Mesendoderm (in vitro differentiated cells): ENCODE measurements around the gene SPATA45. TPM values are rescaled to one million over a fixed set of nuclear protein-coding genes. Genes with fewer than 3 reads are reported as not detected.

Experiments used
- DNase-seq: peaks from one replicate; pipeline ENCODE4 v3.0.0; 2013
- H2AK5ac ChIP-seq: 2 replicates; pipeline ENCODE4 v1.6.1; 2013; ENCODE audit warnings: low read length, inconsistent platforms
- H2BK120ac ChIP-seq: 2 replicates; pipeline ENCODE4 v1.6.1; 2013; ENCODE audit warnings: low read depth, mild to moderate bottlenecking, low read length, moderate library complexity, mixed read lengths
- H2BK15ac ChIP-seq: replicated peaks from 2 replicates; pipeline ENCODE4 v1.6.1; 2013; ENCODE audit warnings: low read depth, mild to moderate bottlenecking, moderate library complexity
- H2BK5ac ChIP-seq: 2 replicates; pipeline ENCODE4 v1.6.1; 2013; ENCODE audit warnings: low read length, inconsistent platforms
- H3K18ac ChIP-seq: 2 replicates; pipeline ENCODE4 v1.6.1; 2013; ENCODE audit warnings: mild to moderate bottlenecking, low read length, mixed read lengths
- H3K23ac ChIP-seq: one replicate; pipeline ENCODE4 v1.6.1; 2013; ENCODE audit warnings: low read length
- H3K27ac ChIP-seq: 2 replicates; pipeline ENCODE4 v1.5.1; 2013; ENCODE audit warnings: low read depth, mild to moderate bottlenecking, inconsistent platforms, low read length, moderate library complexity
- H3K27me3 ChIP-seq: 2 replicates; pipeline ENCODE4 v1.6.1; 2013; ENCODE audit warnings: low read length, control low read depth, mild to moderate bottlenecking, inconsistent platforms; ENCODE audit not compliant: insufficient read depth, poor library complexity
- H3K36me3 ChIP-seq: 2 replicates; pipeline ENCODE4 v1.6.1; 2013; ENCODE audit warnings: low read length, inconsistent platforms; ENCODE audit not compliant: control insufficient read depth, insufficient read depth
- H3K4ac ChIP-seq: one replicate; pipeline ENCODE4 v1.6.1; 2013; ENCODE audit warnings: low read depth, mild to moderate bottlenecking, low read length, moderate library complexity
- H3K4me1 ChIP-seq: 2 replicates; pipeline ENCODE4 v1.6.1; 2013; ENCODE audit warnings: low read depth, low read length, inconsistent platforms; ENCODE audit not compliant: control insufficient read depth
- H3K4me2 ChIP-seq: 2 replicates; pipeline ENCODE4 v1.6.1; 2013; ENCODE audit warnings: low read length
- H3K4me3 ChIP-seq: 2 replicates; pipeline ENCODE4 v1.5.1; 2013; ENCODE audit warnings: mild to moderate bottlenecking, low read length
- H3K56ac ChIP-seq: one replicate; pipeline ENCODE4 v1.6.1; 2013; ENCODE audit warnings: low read length
- H3K79me1 ChIP-seq: 2 replicates; pipeline ENCODE4 v1.6.1; 2013; ENCODE audit warnings: low read length, inconsistent platforms
- H3K79me2 ChIP-seq: 2 replicates; pipeline ENCODE4 v1.6.1; 2013; ENCODE audit warnings: mild to moderate bottlenecking, low read length; ENCODE audit not compliant: control insufficient read depth, insufficient read depth
- H3K9ac ChIP-seq: 2 replicates; pipeline ENCODE4 v1.6.1; 2013; ENCODE audit warnings: low read length, inconsistent platforms
- H4K5ac ChIP-seq: one replicate; pipeline ENCODE4 v1.6.1; 2013; ENCODE audit warnings: low read length
- H4K8ac ChIP-seq: one replicate; pipeline ENCODE4 v1.6.1; 2013; ENCODE audit warnings: low read depth, mild to moderate bottlenecking, control low read depth, low read length, moderate library complexity
- WGBS: extraction: QIAGEN DNeasy Blood & Tissue Kit; methylation state at CpG from one replicate; pipeline ENCODE4 v1.1.7; 2013; ENCODE audit warnings: low lambda C conversion rate, missing lambda C conversion rate; ENCODE audit not compliant: insufficient coverage; ENCODE audit errors: extremely low coverage; 5-methylcytosine and 5-hydroxymethylcytosine counted together
- polyA plus RNA-seq, 2 experiments: library from polyadenylated mRNA; stranded (reverse); fragments of 200-250 nt; gene quantifications; one replicate each; pipeline ENCODE4 v1.2.3, GENCODE V29; 2013

Gene SPATA45
- polyA plus RNA-seq (2013, experiment 1 of 2): 0.28 TPM
- polyA plus RNA-seq (2013, experiment 2 of 2): 0.21 TPM

GRCh38 chr1:212847549-212847948, at the start of gene SPATA45:
SPATA45 (minus strand) TSS chr1:212847649; CDS start chr1:212836149, 11,500 bp downstream.
- H4K8ac ChIP-seq: no peak within 1 kb of the TSS
- H3K4me1 ChIP-seq: no peaks in the 10 kb centered on the region
- no peak within 1 kb of the TSS for H2AK5ac ChIP-seq
- H3K18ac ChIP-seq: no peak within 1 kb of the TSS
- H3K36me3 ChIP-seq: no peaks in the 10 kb centered on the region
- no peak within 1 kb of the TSS for H3K9ac ChIP-seq
- H3K79me2 ChIP-seq: no peaks in the 10 kb centered on the region
- H4K5ac ChIP-seq: no peak within 1 kb of the TSS
- H3K79me1 ChIP-seq: no peaks in the 10 kb centered on the region
- H3K23ac ChIP-seq: no peak within 1 kb of the TSS
- no peak within 1 kb of the TSS for H3K4ac ChIP-seq
- no peak within 1 kb of the TSS for H2BK15ac ChIP-seq
- H3K56ac ChIP-seq: peak within 1 kb of the TSS; percentile 3
- WGBS: no CpG with 5 or more reads among the region's 4 CpGs
- no peak within 1 kb of the TSS for H3K4me3 ChIP-seq
- no peak within 1 kb of the TSS for H3K27ac ChIP-seq
- no peak within 1 kb of the TSS for H2BK5ac ChIP-seq
- no peak within 1 kb of the TSS for H3K4me2 ChIP-seq
- H2BK120ac ChIP-seq: no peak within 1 kb of the TSS
- DNase-seq: no peak
- no peaks in the 10 kb centered on the region for H3K27me3 ChIP-seq

GRCh38 chr1:212892108-212892507, 44.7 kb upstream of the SPATA45 start:
- Histone ChIP-seq H2BK15ac (no peak overlapping the region), H3K27me3 (no peaks in the 10 kb centered on the region), H3K56ac (no peak overlapping the region), H3K4me3 (no peak overlapping the region), H3K9ac (no peak overlapping the region), H3K4me2 (no peak overlapping the region), H3K18ac (no peak overlapping the region), H2BK120ac (no peak overlapping the region), H3K79me2 (no peaks in the 10 kb centered on the region), H3K23ac (no peak overlapping the region), H2BK5ac (no peak overlapping the region), H3K4ac (no peak overlapping the region), H3K79me1 (no peaks in the 10 kb centered on the region), H2AK5ac (no peak overlapping the region), H4K5ac (no peak overlapping the region), H4K8ac (no peak overlapping the region), H3K27ac (no peak overlapping the region), H3K4me1 (no peaks in the 10 kb centered on the region), H3K36me3 (peaks cover 11% of the 10 kb centered on the region)
- WGBS: no CpG with 5 or more reads among the region's 1 CpG
- DNase-seq: no peak

GRCh38 chr1:212884592-212884991, 37.1 kb upstream of the SPATA45 start:
- H3K36me3 ChIP-seq: peaks cover 3% of the 10 kb centered on the region
- H2AK5ac ChIP-seq: no peak overlapping the region
- no peak overlapping the region for H2BK5ac ChIP-seq
- H3K79me2 ChIP-seq: no peaks in the 10 kb centered on the region
- no peak overlapping the region for H4K8ac ChIP-seq
- no peak overlapping the region for H2BK15ac ChIP-seq
- H3K4ac ChIP-seq: no peak overlapping the region
- H3K23ac ChIP-seq: no peak overlapping the region
- no peak overlapping the region for H3K27ac ChIP-seq
- no peak overlapping the region for H3K56ac ChIP-seq
- no peaks in the 10 kb centered on the region for H3K79me1 ChIP-seq
- H3K27me3 ChIP-seq: no peaks in the 10 kb centered on the region
- H4K5ac ChIP-seq: no peak overlapping the region
- H3K4me3 ChIP-seq: no peak overlapping the region
- no CpG with 5 or more reads among the region's 4 CpGs for WGBS
- no peak overlapping the region for H3K4me2 ChIP-seq
- no peak overlapping the region for H2BK120ac ChIP-seq
- no peak for DNase-seq
- no peak overlapping the region for H3K18ac ChIP-seq
- no peak overlapping the region for H3K9ac ChIP-seq
- no peaks in the 10 kb centered on the region for H3K4me1 ChIP-seq

- H3K79me1 ChIP-seq: no peaks in the 10 kb centered on the region
- H3K4ac ChIP-seq: no peak overlapping the region
- WGBS: no CpG with 5 or more reads among the region's 6 CpGs
- no peak overlapping the region for H4K5ac ChIP-seq
- H4K8ac ChIP-seq: no peak overlapping the region
- no peak overlapping the region for H3K9ac ChIP-seq
- no peak overlapping the region for H3K18ac ChIP-seq
- H3K23ac ChIP-seq: no peak overlapping the region
- no peak overlapping the region for H3K56ac ChIP-seq
- H3K27me3 ChIP-seq: no peaks in the 10 kb centered on the region
- no peak overlapping the region for H2AK5ac ChIP-seq
- no peak overlapping the region for H2BK15ac ChIP-seq
- no peaks in the 10 kb centered on the region for H3K79me2 ChIP-seq
- peak overlapping the region; percentile 28 for H3K27ac ChIP-seq
- no peak overlapping the region for H3K4me2 ChIP-seq
- H3K4me1 ChIP-seq: no peaks in the 10 kb centered on the region
- DNase-seq: peak; percentile 20
- no peak overlapping the region for H2BK120ac ChIP-seq
- no peak overlapping the region for H2BK5ac ChIP-seq
- no peak overlapping the region for H3K4me3 ChIP-seq
- peaks cover 2% of the 10 kb centered on the region for H3K36me3 ChIP-seq
These were observed 32.7 kb upstream of the SPATA45 start for GRCh38 chr1:212879947-212880690.

GRCh38 chr1:212878418-212878817, 31.0 kb upstream of the SPATA45 start:
- Histone ChIP-seq H3K4me2 (no peak overlapping the region), H2BK15ac (no peak overlapping the region), H3K27me3 (no peaks in the 10 kb centered on the region), H4K5ac (no peak overlapping the region), H2AK5ac (no peak overlapping the region), H3K36me3 (peaks cover 3% of the 10 kb centered on the region), H3K4ac (no peak overlapping the region), H2BK5ac (no peak overlapping the region), H3K23ac (no peak overlapping the region), H3K9ac (no peak overlapping the region), H3K27ac (no peak overlapping the region), H3K4me1 (no peaks in the 10 kb centered on the region), H3K4me3 (no peak overlapping the region), H3K79me1 (no peaks in the 10 kb centered on the region), H3K56ac (no peak overlapping the region), H4K8ac (no peak overlapping the region), H3K18ac (no peak overlapping the region), H3K79me2 (peaks cover 3% of the 10 kb centered on the region), H2BK120ac (no peak overlapping the region)
- no CpG with 5 or more reads among the region's 6 CpGs for whole genome bisulfite sequencing
- DNase-seq: no peak

- Histone ChIP-seq H2BK15ac (no peak overlapping the region), H3K4ac (no peak overlapping the region), H3K27ac (no peak overlapping the region), H3K18ac (no peak overlapping the region), H2AK5ac (no peak overlapping the region), H4K5ac (no peak overlapping the region), H3K23ac (no peak overlapping the region), H2BK5ac (no peak overlapping the region), H3K4me1 (no peaks in the 10 kb centered on the region), H3K79me2 (peaks cover 5% of the 10 kb centered on the region), H3K4me2 (no peak overlapping the region), H4K8ac (no peak overlapping the region), H3K79me1 (no peaks in the 10 kb centered on the region), H3K9ac (no peak overlapping the region), H2BK120ac (no peak overlapping the region), H3K56ac (no peak overlapping the region), H3K4me3 (no peak overlapping the region), H3K27me3 (no peaks in the 10 kb centered on the region), H3K36me3 (peaks cover 8% of the 10 kb centered on the region)
- no CpG with 5 or more reads among the region's 2 CpGs for WGBS
- DNase-seq: no peak
These were observed 26.1 kb upstream of the SPATA45 start for GRCh38 chr1:212873518-212873917.
